HPDE6-E6E7 (cell line): ENCODE measurements around the gene PGF.
"Not testable (repeated sequence)": the region's sequence is repeated elsewhere in the genome, so short reads cannot be mapped to it uniquely, and the experiment has no call there.

Experiments
- DNase-seq: peaks from one replicate; pipeline ENCODE4 v3.0.0; 2011; ENCODE audit warnings: missing footprints; ENCODE audit errors: extremely low spot score

PGF gene

GRCh38 chr14:74955229-74956026 lies at the start of gene PGF:
TSS of gene PGF (minus strand) at chr14:74955597. CDS start at chr14:74955242, 355 bp downstream.
- peak; percentile 49 for DNase-seq

GRCh38 chr14:75003250-75004027 lies 48.0 kb upstream of the PGF start:
- DNase-seq = no peak

- DNase-seq = peak; percentile 97
These were observed 47.2 kb upstream of the PGF start, which contains the start of gene EIF2B2 for GRCh38 chr14:75002392-75003249. TSS of gene EIF2B2 (plus strand) at chr14:75002921. CDS start at chr14:75002991, 70 bp downstream.

GRCh38 chr14:75001899-75002298 lies 46.5 kb upstream of the PGF start:
- no peak for DNase-seq

GRCh38 chr14:75001261-75001660 lies 45.9 kb upstream of the PGF start:
- DNase-seq = no peak

- not testable (repeated sequence) for DNase-seq
These were observed 40.4 kb upstream of the PGF start for GRCh38 chr14:74995781-74996180.

GRCh38 chr14:74994182-74994581 lies 38.8 kb upstream of the PGF start:
- DNase-seq = not testable (repeated sequence)

GRCh38 chr14:74988993-74989392 lies 33.6 kb upstream of the PGF start:
- DNase-seq = no peak

- DNase-seq = peak; percentile 85
These were observed 32.7 kb upstream of the PGF start for GRCh38 chr14:74988131-74988530.

GRCh38 chr14:74985806-74986205 lies 30.4 kb upstream of the PGF start:
- DNase-seq = no peak

GRCh38 chr14:74985028-74985310 lies 29.6 kb upstream of the PGF start:
- no peak for DNase-seq

GRCh38 chr14:74984236-74985027 lies 29.0 kb upstream of the PGF start:
- DNase-seq = no peak

- DNase-seq = no peak
These were observed 27.9 kb upstream of the PGF start for GRCh38 chr14:74983343-74983742.

GRCh38 chr14:74982661-74983060 lies 27.3 kb upstream of the PGF start:
- no peak for DNase-seq

GRCh38 chr14:74981833-74982232 lies 26.4 kb upstream of the PGF start:
- no peak for DNase-seq

- DNase-seq = no peak
These were observed 26.0 kb upstream of the PGF start for GRCh38 chr14:74981462-74981782.

- DNase-seq = no peak
These were observed 25.5 kb upstream of the PGF start for GRCh38 chr14:74980731-74981461.

GRCh38 chr14:74980398-74980730 lies 25.0 kb upstream of the PGF start:
- no peak for DNase-seq

GRCh38 chr14:74979442-74980397 lies 24.3 kb upstream of the PGF start:
- DNase-seq = no peak

- no peak for DNase-seq
These were observed 23.6 kb upstream of the PGF start for GRCh38 chr14:74979029-74979428.
